Measurements from ENCODE around the gene BTBD9. TPM values are rescaled to one million over a fixed set of nuclear protein-coding genes. Genes with fewer than 3 reads are reported as not detected.

The BTBD9 gene
- polyA plus RNA-seq, 1 donor (not counting 4 experiments of a cell fraction or from before 2014, with no cell fraction given): 6.8 TPM

GRCh38 chr6:38497546-38497945 lies 142.2 kb downstream of the BTBD9 start:
- H3K9me1 ChIP-seq (ENCODE audit: control insufficient read depth, extremely low read depth, insufficient read depth, low read length): no peaks in the 10 kb centered on the region
- TF ChIP-seq EZH2 (IDR thresholded peaks at IDR 0.05; ENCODE audit: low read length) (no peak), CTCF (optimal IDR thresholded peaks at IDR 0.05 in 1 of 3, IDR thresholded peaks at IDR 0.05 in 1 of 3, conservative IDR thresholded peaks at IDR 0.05 in 1 of 3; ENCODE audit: extremely low read depth in 1 of 3, insufficient read depth in 2 of 3, low read length in 3 of 3) (no peak)
- H3K79me2 ChIP-seq (ENCODE audit: control insufficient read depth, insufficient read depth, low read length): no peaks in the 10 kb centered on the region
- no peak overlapping the region for H3K9ac ChIP-seq (ENCODE audit: control insufficient read depth, extremely low read depth, insufficient read depth, low read length)
- no peaks in the 10 kb centered on the region for H3K9me3 ChIP-seq (ENCODE audit: control insufficient read depth, low read depth, low read length)
- H2AFZ ChIP-seq (ENCODE audit: control insufficient read depth, low read length): no peak overlapping the region
- no peaks in the 10 kb centered on the region for H3K27me3 ChIP-seq (ENCODE audit: control insufficient read depth, extremely low read depth, insufficient read depth, low read length)
- dilution Hi-C loops (cut with MboI; ENCODE audit: extremely low pct_ligation_motif_present, low sequenced_read_pairs): no loop called here
- no peaks in the 10 kb centered on the region for H3K4me1 ChIP-seq (ENCODE audit: control insufficient read depth, extremely low read depth, insufficient read depth, low read length)
- H3K4me3 ChIP-seq (ENCODE audit: control insufficient read depth in 2 of 3, extremely low read depth in 1 of 3, insufficient read depth in 2 of 3, low read depth in 1 of 3, low read length in 3 of 3): no peak overlapping the region
- H3K4me2 ChIP-seq (ENCODE audit: control insufficient read depth, extremely low read depth, insufficient read depth, low read depth, low read length): no peak overlapping the region
- H4K20me1 ChIP-seq (ENCODE audit: control insufficient read depth, extremely low read depth, insufficient read depth, low read length): no peaks in the 10 kb centered on the region
- no peak overlapping the region for H3K27ac ChIP-seq (ENCODE audit: control insufficient read depth, insufficient read depth, low read length)
- no peak for DNase-seq (ENCODE audit: low read depth, low spot score)
- FAIRE-seq: no peak
- H3K36me3 ChIP-seq (ENCODE audit: control insufficient read depth in 2 of 2, extremely low read depth in 1 of 2, insufficient read depth in 2 of 2, low read length in 2 of 2): no peaks in the 10 kb centered on the region

GRCh38 chr6:38495922-38496635 lies 143.7 kb downstream of the BTBD9 start:
- no peak overlapping the region for H2AFZ ChIP-seq (ENCODE audit: control insufficient read depth, low read length)
- dilution Hi-C loops (cut with MboI; ENCODE audit: extremely low pct_ligation_motif_present, low sequenced_read_pairs): no loop called here
- TF ChIP-seq EZH2 (IDR thresholded peaks at IDR 0.05; ENCODE audit: low read length) (no peak), CTCF (optimal IDR thresholded peaks at IDR 0.05 in 1 of 3, IDR thresholded peaks at IDR 0.05 in 1 of 3, conservative IDR thresholded peaks at IDR 0.05 in 1 of 3; ENCODE audit: extremely low read depth in 1 of 3, insufficient read depth in 2 of 3, low read length in 3 of 3) (no peak)
- no peaks in the 10 kb centered on the region for H3K36me3 ChIP-seq (ENCODE audit: control insufficient read depth in 2 of 2, extremely low read depth in 1 of 2, insufficient read depth in 2 of 2, low read length in 2 of 2)
- no peaks in the 10 kb centered on the region for H3K9me3 ChIP-seq (ENCODE audit: control insufficient read depth, low read depth, low read length)
- no peaks in the 10 kb centered on the region for H3K9me1 ChIP-seq (ENCODE audit: control insufficient read depth, extremely low read depth, insufficient read depth, low read length)
- no peak overlapping the region for H3K4me3 ChIP-seq (ENCODE audit: control insufficient read depth in 2 of 3, extremely low read depth in 1 of 3, insufficient read depth in 2 of 3, low read depth in 1 of 3, low read length in 3 of 3)
- H3K27ac ChIP-seq (ENCODE audit: control insufficient read depth, insufficient read depth, low read length): no peak overlapping the region
- FAIRE-seq: no peak
- H4K20me1 ChIP-seq (ENCODE audit: control insufficient read depth, extremely low read depth, insufficient read depth, low read length): no peaks in the 10 kb centered on the region
- H3K9ac ChIP-seq (ENCODE audit: control insufficient read depth, extremely low read depth, insufficient read depth, low read length): no peak overlapping the region
- H3K79me2 ChIP-seq (ENCODE audit: control insufficient read depth, insufficient read depth, low read length): no peaks in the 10 kb centered on the region
- DNase-seq (ENCODE audit: low read depth, low spot score): no peak
- no peaks in the 10 kb centered on the region for H3K4me1 ChIP-seq (ENCODE audit: control insufficient read depth, extremely low read depth, insufficient read depth, low read length)
- no peaks in the 10 kb centered on the region for H3K27me3 ChIP-seq (ENCODE audit: control insufficient read depth, extremely low read depth, insufficient read depth, low read length)
- H3K4me2 ChIP-seq (ENCODE audit: control insufficient read depth, extremely low read depth, insufficient read depth, low read depth, low read length): no peak overlapping the region
